Kidney epithelial cell (primary cell): ENCODE results near the gene BPGM. TPM values are rescaled to one million over a fixed set of nuclear protein-coding genes. Genes with fewer than 3 reads are reported as not detected.
"Not testable (repeated sequence)": the region's sequence is repeated elsewhere in the genome, so short reads cannot be mapped to it uniquely, and the experiment has no call there.

ENCODE experiments used
- DNase-seq: peaks from one replicate; pipeline ENCODE4 v3.0.0-alpha.2; 2010; ENCODE audit warnings: low read depth
- H3K27me3 ChIP-seq: 2 replicates; pipeline ENCODE4 v1.6.0; 2011; ENCODE audit warnings: low read length; ENCODE audit not compliant: control insufficient read depth, insufficient read depth
- H3K36me3 ChIP-seq: 2 replicates; pipeline ENCODE4 v1.5.1; 2011; ENCODE audit warnings: low read length; ENCODE audit not compliant: control insufficient read depth, insufficient read depth
- H3K4me3 ChIP-seq: 2 replicates; pipeline ENCODE4 v1.5.1; 2011; ENCODE audit warnings: low read depth, mild to moderate bottlenecking, control low read depth, low read length
- total RNA-seq: library from RNA; depleted of rRNA; stranded (reverse); fragments of >200 nt; gene quantifications from 2 replicates; pipeline ENCODE4 v1.2.3, GENCODE V29; 2015
- TF ChIP-seq, protein P1 (sequence below): IDR thresholded peaks from 2 replicates; pipeline ENCODE4 v1.5.1; 2011; ENCODE audit warnings: mild to moderate bottlenecking, moderate library complexity, low read length, control low read depth, inconsistent platforms; ENCODE audit not compliant: insufficient read depth, poor library complexity, severe bottlenecking

The BPGM gene
- total RNA-seq, 1 donor from 2014 or later = 30.7 TPM

DNA sequence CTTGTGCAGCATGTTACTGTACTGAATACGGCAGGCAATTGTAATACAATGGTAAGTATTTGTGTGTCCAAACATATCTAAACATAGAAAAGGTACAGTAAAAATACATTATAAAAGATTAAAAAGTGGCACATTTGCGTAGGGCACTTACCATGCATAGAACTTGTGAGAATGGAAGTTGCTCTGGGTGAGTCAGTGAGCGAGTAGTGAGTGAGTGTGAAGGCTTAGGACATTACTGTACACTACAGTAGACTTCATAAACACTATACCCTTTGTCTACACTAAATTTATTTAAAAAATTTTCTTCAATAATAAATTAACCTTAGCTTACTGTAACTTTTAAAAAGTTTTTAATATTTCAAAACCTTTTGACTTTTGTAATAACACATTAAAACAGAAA, 37.5 kb downstream of the BPGM start:
- Histone ChIP-seq H3K36me3 (no peaks in the 10 kb centered on the region), H3K4me3 (no peak overlapping the region)

DNA sequence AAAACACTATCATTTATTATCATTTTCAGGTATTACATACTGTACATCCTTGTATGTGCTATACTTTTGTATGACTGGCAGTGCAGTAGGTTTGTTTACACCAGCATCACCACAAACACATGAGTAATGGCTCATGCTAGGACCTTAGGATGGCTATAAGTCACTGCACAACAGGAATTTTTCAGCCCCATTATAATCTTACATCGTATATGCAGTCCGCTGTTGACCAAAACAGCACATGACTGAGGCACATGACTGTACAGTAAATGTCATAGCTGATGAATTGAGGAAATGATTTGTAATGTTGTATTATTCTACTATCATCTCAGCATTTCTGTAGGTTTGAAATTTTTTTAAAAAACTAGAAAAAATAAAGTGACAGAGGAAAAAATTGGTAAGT, 38.6 kb downstream of the BPGM start:
- Histone ChIP-seq H3K4me3 (no peak overlapping the region), H3K36me3 (no peaks in the 10 kb centered on the region), H3K27me3 (no peaks in the 10 kb centered on the region)
- peak; percentile 59 for DNase-seq
- TF ChIP-seq, protein P1, sequence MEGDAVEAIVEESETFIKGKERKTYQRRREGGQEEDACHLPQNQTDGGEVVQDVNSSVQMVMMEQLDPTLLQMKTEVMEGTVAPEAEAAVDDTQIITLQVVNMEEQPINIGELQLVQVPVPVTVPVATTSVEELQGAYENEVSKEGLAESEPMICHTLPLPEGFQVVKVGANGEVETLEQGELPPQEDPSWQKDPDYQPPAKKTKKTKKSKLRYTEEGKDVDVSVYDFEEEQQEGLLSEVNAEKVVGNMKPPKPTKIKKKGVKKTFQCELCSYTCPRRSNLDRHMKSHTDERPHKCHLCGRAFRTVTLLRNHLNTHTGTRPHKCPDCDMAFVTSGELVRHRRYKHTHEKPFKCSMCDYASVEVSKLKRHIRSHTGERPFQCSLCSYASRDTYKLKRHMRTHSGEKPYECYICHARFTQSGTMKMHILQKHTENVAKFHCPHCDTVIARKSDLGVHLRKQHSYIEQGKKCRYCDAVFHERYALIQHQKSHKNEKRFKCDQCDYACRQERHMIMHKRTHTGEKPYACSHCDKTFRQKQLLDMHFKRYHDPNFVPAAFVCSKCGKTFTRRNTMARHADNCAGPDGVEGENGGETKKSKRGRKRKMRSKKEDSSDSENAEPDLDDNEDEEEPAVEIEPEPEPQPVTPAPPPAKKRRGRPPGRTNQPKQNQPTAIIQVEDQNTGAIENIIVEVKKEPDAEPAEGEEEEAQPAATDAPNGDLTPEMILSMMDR = no peak

More for the DNA sequence above, 37.5 kb downstream of the BPGM start:
- H3K27me3 ChIP-seq = no peaks in the 10 kb centered on the region
- no peak for DNase-seq
- TF ChIP-seq, protein P1 = no peak

DNA sequence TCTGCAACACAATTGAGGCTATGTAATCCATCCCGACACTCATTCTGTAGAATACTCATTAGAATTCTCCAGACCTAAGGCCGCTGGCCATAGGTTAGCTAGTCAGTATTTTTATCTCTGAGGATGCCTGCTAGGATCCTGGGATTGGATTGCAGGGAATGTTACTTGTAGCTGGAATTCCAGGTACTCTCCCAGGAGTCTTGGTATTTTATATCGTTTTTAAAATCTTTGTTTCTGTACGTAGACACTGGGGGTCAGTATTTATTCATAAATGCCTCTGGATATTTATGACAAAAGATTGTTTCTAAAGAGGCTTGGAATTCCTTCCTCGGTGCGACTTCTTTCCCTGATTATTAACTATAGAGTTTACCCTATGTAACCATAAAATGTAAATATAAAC, 40.1 kb downstream of the BPGM start:
- Histone ChIP-seq H3K27me3 (no peaks in the 10 kb centered on the region), H3K36me3 (no peaks in the 10 kb centered on the region), H3K4me3 (no peak overlapping the region)
- DNase-seq = no peak
- TF ChIP-seq, protein P1 = no peak

DNA sequence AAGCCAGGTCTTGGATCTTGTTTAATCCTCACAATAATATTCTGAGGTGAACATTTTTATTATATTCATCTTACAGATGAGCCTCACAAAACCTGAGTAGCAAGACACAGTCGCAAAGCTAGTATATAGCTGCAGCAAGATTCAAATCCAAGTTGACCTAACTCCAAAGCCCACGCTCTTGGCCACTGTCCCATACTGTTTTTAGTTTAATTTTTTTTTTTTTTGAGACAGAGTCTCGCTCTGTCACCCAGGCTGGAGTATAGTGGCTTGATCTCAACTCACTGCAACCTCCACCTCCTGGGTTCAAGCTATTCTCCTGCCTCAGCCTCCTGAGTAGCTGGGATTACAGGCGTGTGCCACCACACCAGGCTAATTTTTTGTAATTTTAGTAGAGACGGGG, 42.9 kb downstream of the BPGM start:
- H3K27me3 ChIP-seq, H3K36me3 ChIP-seq, H3K4me3 ChIP-seq, DNase-seq: not testable (repeated sequence)

DNA sequence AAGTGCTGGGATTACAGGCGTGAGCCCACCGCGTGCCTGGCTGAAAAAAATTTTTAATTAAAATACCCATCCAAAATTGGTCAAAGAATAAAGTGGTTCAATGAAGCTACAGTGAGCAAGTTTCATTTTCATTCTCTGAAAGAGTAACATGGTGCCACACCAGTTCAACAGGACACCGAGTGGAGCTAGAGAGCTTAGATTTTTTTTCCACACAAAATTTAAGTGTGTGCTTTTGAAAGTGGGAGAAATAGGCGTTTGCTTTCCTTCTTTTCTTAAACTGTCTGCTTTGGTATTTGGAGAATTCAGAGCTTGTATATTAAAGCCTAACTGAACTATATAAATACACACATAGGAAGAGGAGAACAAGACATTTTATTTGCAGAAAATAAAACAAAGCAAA, 43.4 kb downstream of the BPGM start:
- DNase-seq = no peak
- TF ChIP-seq, protein P1 = peak; percentile 38
- Histone ChIP-seq H3K36me3 (no peaks in the 10 kb centered on the region), H3K4me3 (no peak overlapping the region), H3K27me3 (no peaks in the 10 kb centered on the region)

DNA sequence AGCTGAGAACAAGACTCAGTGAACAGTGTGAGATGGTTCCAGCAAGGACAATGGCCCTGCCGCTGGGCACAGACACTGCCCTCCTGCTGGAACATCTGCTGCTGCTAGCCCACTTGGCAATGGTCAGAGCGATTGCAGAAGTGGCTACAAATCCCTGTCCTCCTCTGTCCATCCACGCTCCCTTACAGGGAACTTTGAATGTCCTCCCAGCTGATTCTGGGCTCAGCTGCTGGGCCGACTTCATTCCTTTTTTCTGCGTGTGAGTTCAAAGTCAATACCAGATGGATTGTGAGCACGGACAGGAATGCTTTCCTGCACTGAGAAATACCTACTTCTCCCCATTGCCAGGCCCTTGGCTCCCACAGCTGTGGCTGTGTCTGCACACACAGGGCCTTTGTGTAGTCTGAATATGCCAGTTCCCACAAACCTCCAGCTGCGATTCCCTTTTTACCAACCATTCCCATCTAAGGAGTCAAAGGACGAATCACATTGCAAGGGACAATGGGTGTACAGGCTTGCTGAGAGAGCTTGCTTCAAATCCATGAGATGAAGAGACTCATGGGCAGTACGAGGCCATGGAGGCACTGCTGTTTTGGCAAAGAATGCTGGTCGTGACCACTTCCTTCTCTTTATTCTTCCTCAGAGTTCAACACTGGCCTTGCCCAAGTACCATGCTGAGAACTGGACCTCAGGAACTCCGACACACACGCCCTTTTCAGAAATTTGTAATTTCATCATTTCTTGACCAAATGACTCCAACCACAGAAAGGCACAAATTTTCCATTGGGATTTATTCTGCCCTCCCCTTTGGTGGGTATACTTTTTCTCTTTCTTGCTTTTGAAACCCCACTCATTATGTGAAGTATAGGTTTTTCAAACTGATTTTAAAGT, 44.2 kb downstream of the BPGM start:
- no peak for DNase-seq
- Histone ChIP-seq H3K27me3 (no peaks in the 10 kb centered on the region), H3K4me3 (no peak overlapping the region), H3K36me3 (no peaks in the 10 kb centered on the region)
- TF ChIP-seq, protein P1 = no peak
